DND-41 (cell line): Measurements from ENCODE around the gene SART3.

Source experiments
- ATAC-seq: fragments of 200-7000 bp; cut with Tn5 transposase; 3 replicates; pipeline ENCODE4 v1.9.1; 2021; ENCODE audit warnings: low read depth; ENCODE audit not compliant: insufficient read depth
- DNase-seq: peaks from one replicate; pipeline ENCODE4 v3.0.0-alpha.2; 2020
- H2AFZ ChIP-seq: 2 replicates; pipeline ENCODE4 v1.6.0; 2012; ENCODE audit warnings: low read depth, low read length
- H3K27ac ChIP-seq: 2 replicates; pipeline ENCODE4 v1.5.1; 2012; ENCODE audit warnings: low read length, inconsistent platforms
- H3K27me3 ChIP-seq: fragments of 200-600 bp; sonication (generic); 2 replicates; pipeline ENCODE4 v1.6.0; 2012; ENCODE audit warnings: low read length, mild to moderate bottlenecking, inconsistent platforms; ENCODE audit not compliant: insufficient read depth, poor library complexity
- H3K36me3 ChIP-seq: 2 replicates; pipeline ENCODE4 v1.5.1; 2012; ENCODE audit warnings: low read length, inconsistent platforms; ENCODE audit not compliant: insufficient read depth
- H3K4me1 ChIP-seq: 2 replicates; pipeline ENCODE4 v1.5.1; 2012; ENCODE audit warnings: mild to moderate bottlenecking, low read length; ENCODE audit not compliant: insufficient read depth
- H3K4me2 ChIP-seq: 2 replicates; pipeline ENCODE4 v1.6.0; 2012; ENCODE audit warnings: mild to moderate bottlenecking, moderate library complexity, low read length, inconsistent platforms; ENCODE audit not compliant: insufficient read depth
- H3K4me3 ChIP-seq, 2 experiments: fragments of 200-600 bp in 1 of 2; shearing (Covaris generic) in 1 of 2; 2 replicates each; pipeline ENCODE4 v1.5.1; 2012 to 2016; ENCODE audit warnings: inconsistent platforms in 2 of 2, low read length in 2 of 2, mild to moderate bottlenecking in 2 of 2, low read depth in 1 of 2, moderate library complexity in 1 of 2
- H3K79me2 ChIP-seq: 2 replicates; pipeline ENCODE4 v1.6.0; 2012; ENCODE audit warnings: low read length, inconsistent platforms; ENCODE audit not compliant: insufficient read depth
- H3K9ac ChIP-seq: 2 replicates; pipeline ENCODE4 v1.6.0; 2012; ENCODE audit warnings: low read depth, mild to moderate bottlenecking, inconsistent platforms, low read length, moderate library complexity
- H3K9me3 ChIP-seq: 2 replicates; pipeline ENCODE4 v1.5.1; 2012; ENCODE audit warnings: low read length, moderate library complexity, mild to moderate bottlenecking, inconsistent platforms; ENCODE audit not compliant: insufficient read depth, severe bottlenecking
- H4K20me1 ChIP-seq: 2 replicates; pipeline ENCODE4 v1.6.0; 2012; ENCODE audit warnings: low read length; ENCODE audit not compliant: insufficient read depth
- CTCF ChIP-seq: IDR thresholded peaks from 2 replicates; pipeline ENCODE4 v1.5.1; 2012; ENCODE audit warnings: borderline replicate concordance, low read length, moderate library complexity, mild to moderate bottlenecking; ENCODE audit not compliant: poor library complexity, severe bottlenecking; ENCODE audit errors: extremely low read depth
- EZH2 ChIP-seq: IDR thresholded peaks from 3 replicates; pipeline ENCODE4 v1.6.1; 2012; ENCODE audit warnings: borderline replicate concordance, low read depth, mild to moderate bottlenecking, moderate library complexity, low read length, inconsistent platforms; ENCODE audit not compliant: severe bottlenecking

Gene SART3

GRCh38 chr12:108584456-108585065 lies 23.6 kb upstream of the SART3 start:
- ATAC-seq (no peak), DNase-seq (no peak)
- Histone ChIP-seq H3K4me2 (no peak overlapping the region), H3K9ac (no peak overlapping the region), H3K4me1 (no peaks in the 10 kb centered on the region), H3K9me3 (no peaks in the 10 kb centered on the region), H3K4me3 (no peak overlapping the region), H3K36me3 (no peaks in the 10 kb centered on the region), H4K20me1 (no peaks in the 10 kb centered on the region), H2AFZ (no peak overlapping the region), H3K79me2 (no peaks in the 10 kb centered on the region), H3K27me3 (no peaks in the 10 kb centered on the region), H3K27ac (no peak overlapping the region)
- TF ChIP-seq CTCF: no peak
- no peak for TF ChIP-seq EZH2

- no peak overlapping the region for H3K4me3 ChIP-seq
- no peaks in the 10 kb centered on the region for H3K9me3 ChIP-seq
- DNase-seq (no peak), ATAC-seq (no peak)
- no peaks in the 10 kb centered on the region for H3K27me3 ChIP-seq
- H3K9ac ChIP-seq: no peak overlapping the region
- no peaks in the 10 kb centered on the region for H3K79me2 ChIP-seq
- no peaks in the 10 kb centered on the region for H4K20me1 ChIP-seq
- H3K36me3 ChIP-seq: no peaks in the 10 kb centered on the region
- no peak overlapping the region for H3K4me2 ChIP-seq
- H3K27ac ChIP-seq: no peak overlapping the region
- H2AFZ ChIP-seq: no peak overlapping the region
- TF ChIP-seq CTCF (no peak), EZH2 (no peak)
- no peaks in the 10 kb centered on the region for H3K4me1 ChIP-seq
Measured at GRCh38 chr12:108583991-108584390, 23.0 kb upstream of the SART3 start.

GRCh38 chr12:108582978-108583770 lies 22.2 kb upstream of the SART3 start:
- no peaks in the 10 kb centered on the region for H4K20me1 ChIP-seq
- H3K36me3 ChIP-seq: no peaks in the 10 kb centered on the region
- H3K27ac ChIP-seq: no peak overlapping the region
- no peak overlapping the region for H3K4me3 ChIP-seq
- H3K9me3 ChIP-seq: no peaks in the 10 kb centered on the region
- no peaks in the 10 kb centered on the region for H3K79me2 ChIP-seq
- no peak for DNase-seq
- H2AFZ ChIP-seq: no peak overlapping the region
- no peaks in the 10 kb centered on the region for H3K27me3 ChIP-seq
- H3K4me2 ChIP-seq: no peak overlapping the region
- TF ChIP-seq CTCF: no peak
- TF ChIP-seq EZH2: no peak
- no peak overlapping the region for H3K9ac ChIP-seq
- no peak for ATAC-seq
- no peaks in the 10 kb centered on the region for H3K4me1 ChIP-seq
